NOMO-1 treated with dmso at 0.1 percent for 144 hours (cell line): ENCODE measurements around the gene WDR11.

Experiments
- DNase-seq: peaks from one replicate; lab custom pipeline; 2025; ENCODE audit not compliant: unreplicated experiment; lab: John Stamatoyannopoulos, UW

The WDR11 gene

DNA sequence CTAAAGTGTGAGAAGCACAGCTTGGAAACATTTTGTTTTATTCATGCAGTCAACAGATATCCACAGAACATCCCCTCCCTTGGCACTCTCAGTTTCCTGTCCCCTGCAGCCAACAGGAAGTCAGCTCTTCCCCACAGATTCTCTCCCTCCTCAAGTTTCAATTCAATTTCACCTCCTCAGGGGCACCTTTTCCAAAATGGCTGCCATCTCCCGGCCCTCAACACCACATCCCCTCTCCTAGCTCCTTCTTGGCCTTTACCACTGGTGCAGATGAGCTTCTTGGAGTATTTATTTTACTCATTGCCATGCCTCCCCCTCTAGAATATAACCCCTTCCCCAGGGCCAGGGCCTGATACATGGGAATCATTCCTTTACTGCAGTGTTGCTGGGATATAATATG lies 94.0 kb downstream of the WDR11 start:
- no peak for DNase-seq

DNA sequence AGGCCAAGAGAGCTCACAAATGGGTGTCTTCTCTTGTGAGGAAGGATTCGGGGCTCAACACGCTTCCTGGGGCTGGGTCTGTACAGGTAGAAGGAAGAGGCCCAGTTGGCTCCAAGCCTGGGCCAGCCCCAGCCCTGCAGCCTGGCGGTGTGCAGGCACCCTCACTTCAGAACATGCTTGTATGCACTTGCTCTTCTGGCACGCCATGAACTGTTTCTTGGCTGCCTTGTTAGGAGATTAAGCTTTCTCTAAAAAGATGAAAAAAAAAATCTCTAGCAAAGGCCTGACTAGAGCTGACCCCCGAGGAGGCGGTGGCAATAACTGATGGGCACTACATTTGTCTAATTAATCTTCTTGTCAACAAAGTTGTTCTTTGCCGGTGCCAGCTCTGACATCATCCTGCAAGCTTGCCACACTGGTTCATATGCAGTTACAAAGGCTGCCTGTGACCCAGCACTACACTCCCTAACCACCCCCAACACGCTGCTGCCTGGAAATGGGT lies 94.7 kb downstream of the WDR11 start:
- no peak for DNase-seq

DNA sequence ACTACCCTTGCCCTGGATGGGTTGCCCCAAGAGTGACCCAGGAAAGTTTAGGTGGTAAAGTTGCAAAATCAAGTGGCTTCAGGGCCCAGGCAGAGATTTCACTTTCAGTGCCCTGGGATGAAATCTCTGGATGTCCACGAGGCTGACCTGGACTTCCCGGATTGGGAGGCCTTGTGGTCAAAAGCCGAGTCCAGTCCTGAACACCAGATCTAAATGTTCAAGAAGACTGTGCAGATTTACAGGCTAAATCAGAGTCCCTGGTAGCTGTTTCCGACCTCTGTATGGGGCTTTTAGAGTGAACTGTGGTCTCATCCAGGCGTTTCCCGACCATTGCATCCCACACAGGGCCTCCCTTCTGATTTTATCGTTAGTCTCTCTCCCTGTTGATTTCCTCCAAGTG lies 95.3 kb downstream of the WDR11 start:
- DNase-seq, result no peak

DNA sequence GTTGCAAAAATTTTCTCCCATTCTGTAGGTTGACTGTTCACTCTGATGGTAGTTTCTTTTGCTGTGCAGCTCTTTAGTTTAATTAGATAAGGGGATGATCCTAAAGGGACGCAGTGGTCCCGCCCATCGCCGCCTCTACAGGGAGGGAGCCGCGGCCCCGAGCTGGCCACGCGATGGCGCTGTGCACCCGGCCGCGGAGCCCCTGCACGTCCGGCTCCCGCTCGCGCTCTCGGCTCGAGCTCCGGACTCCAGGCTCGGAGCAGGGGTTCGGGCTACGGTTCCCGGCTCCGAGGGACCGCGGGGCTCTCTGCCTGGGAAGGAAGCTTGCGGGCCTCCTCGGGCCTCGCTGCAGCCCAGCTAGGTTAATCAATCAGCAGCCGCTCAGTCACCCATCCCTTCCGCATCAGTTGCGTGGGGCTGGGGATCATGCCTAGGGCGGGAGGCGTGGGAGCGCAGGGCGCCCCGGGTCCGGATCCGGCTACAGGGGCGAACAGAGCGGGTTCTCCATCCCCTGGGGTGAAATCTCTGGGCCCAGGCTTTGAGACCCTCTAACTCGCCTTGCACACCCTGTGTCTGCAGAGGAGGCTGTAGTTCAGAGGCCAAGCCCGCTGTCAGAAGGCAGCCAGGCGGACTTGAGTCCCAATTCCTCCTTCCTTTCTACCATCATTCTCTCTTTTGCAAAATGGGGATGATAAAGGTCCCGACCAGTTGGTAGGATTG lies 97.9 kb downstream of the WDR11 start:
- peak; percentile 21 for DNase-seq

DNA sequence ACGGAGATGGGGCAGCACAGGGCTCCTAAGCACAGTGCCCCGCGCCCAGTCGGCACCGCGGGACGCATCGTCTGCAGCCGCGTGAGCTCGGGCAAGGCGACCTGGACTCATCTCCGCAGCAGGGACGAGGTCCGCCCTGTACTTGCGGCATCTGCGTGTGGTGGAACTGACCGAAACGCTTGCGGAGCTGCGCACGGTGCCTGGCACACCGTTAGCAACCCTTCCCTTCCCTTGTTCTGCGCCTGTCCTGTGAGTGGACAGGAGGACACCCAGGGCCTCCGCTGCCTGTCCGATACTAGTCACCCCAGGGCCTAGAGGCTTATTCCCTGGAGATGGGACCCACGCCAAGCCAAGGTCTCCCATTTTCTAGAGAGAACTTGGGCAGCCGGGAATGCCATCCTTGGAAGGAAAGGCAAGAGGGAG lies 98.5 kb downstream of the WDR11 start:
- no peak for DNase-seq

DNA sequence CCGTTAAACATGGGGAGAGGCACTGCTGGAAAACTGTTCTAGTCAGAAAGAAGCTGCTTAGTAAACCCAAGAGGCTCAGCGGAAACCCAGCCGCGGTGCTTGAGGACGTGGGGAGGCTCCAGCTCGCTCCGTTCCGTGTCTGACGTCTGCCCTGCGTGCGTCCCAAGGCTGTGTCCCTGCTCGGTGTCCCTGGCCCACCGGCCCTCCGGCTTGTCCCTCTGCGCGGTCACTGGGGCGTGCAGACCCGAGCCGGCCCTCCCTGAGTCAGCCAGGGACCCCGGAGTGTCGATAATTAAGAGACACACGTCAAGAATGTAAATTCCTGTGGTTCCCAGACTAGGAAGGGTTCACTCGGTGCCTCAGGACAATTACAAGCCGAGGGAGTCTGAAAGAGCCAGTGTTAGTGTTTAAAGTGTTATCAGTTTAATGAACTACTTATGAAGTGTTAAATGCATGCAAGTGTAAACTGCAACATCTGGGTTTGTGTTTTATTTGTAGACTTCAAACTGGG lies 98.9 kb downstream of the WDR11 start:
- DNase-seq, result no peak

DNA sequence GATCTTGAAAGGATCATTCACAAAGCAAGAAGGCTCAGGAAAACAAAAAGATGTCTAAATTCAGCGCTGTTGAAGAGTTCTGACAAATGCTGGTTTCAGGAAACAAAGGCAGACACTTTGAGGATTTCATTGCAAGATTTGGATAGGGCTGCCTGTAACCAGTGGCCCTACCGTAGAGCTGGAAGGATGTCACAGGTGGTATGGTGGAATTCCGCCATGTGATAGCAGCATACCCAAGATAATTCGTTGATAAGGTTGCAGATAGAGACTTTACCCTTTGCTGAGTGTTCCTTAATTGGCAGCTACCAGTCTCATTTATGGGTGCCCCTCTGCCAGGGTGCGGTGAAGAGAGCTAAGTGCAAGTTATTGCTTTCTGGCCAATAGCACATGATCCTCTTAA lies 100.1 kb downstream of the WDR11 start:
- DNase-seq, result no peak

DNA sequence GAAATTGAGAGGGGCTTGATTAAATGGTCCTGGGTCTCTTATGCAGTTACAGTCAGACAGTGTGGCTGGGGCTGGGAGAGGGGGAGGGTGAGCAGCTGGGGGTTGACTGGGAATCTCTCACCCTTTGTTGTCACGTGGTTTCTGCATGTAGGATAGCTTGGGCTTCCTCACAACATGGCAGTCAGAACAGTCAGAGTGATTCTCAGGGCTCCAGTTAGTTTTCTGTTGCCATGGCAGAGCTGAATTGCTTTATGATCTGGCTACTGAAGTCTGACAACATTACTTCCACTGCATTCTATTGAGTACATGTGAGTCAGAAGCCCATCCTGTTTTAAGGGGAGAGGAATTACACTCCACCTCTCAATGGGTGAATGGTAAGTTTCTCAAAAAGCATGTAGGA lies 102.7 kb downstream of the WDR11 start:
- DNase-seq, result no peak
